ENCODE results near the gene ACHE. TPM values are rescaled to one million over a fixed set of nuclear protein-coding genes. Genes with fewer than 3 reads are reported as not detected.

ACHE gene
- total and polyA plus RNA-seq, 7 donors, result 3.0 to 20.6 (median 5.7) TPM

GRCh38 chr7:100852048-100852872, 43.4 kb downstream of the ACHE start, which contains the start of gene SLC12A9:
SLC12A9 (plus strand) TSS chr7:100852713; CDS start chr7:100854198, 1,485 bp downstream.
- no peaks in the 10 kb centered on the region for H3K27me3 ChIP-seq
- peaks cover 0 to 25% (median 12%) of the 10 kb centered on the region in 4 donors for H3K4me1 ChIP-seq
- H3K36me3 ChIP-seq, result peaks cover 0 to 6% (median 0%) of the 10 kb centered on the region in 4 donors
- DNase-seq, result peak; percentile 95
- H3K9me3 ChIP-seq, result no peaks in the 10 kb centered on the region
- intact Hi-C loops (cut with DNase I), result loop anchor here (1.0 to 10.0 kb wide), 4 partner anchors 26 to 267 kb away; partner anchors contain the start of genes FBXO24 and LRCH4
- TF ChIP-seq, protein P1, sequence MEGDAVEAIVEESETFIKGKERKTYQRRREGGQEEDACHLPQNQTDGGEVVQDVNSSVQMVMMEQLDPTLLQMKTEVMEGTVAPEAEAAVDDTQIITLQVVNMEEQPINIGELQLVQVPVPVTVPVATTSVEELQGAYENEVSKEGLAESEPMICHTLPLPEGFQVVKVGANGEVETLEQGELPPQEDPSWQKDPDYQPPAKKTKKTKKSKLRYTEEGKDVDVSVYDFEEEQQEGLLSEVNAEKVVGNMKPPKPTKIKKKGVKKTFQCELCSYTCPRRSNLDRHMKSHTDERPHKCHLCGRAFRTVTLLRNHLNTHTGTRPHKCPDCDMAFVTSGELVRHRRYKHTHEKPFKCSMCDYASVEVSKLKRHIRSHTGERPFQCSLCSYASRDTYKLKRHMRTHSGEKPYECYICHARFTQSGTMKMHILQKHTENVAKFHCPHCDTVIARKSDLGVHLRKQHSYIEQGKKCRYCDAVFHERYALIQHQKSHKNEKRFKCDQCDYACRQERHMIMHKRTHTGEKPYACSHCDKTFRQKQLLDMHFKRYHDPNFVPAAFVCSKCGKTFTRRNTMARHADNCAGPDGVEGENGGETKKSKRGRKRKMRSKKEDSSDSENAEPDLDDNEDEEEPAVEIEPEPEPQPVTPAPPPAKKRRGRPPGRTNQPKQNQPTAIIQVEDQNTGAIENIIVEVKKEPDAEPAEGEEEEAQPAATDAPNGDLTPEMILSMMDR (IDR thresholded peaks at IDR 0.05), result peak; percentile 85 to 96 (median 94)
- peak in 1 of 2 donors; percentile 36 for TF ChIP-seq POLR2A (IDR thresholded peaks at IDR 0.05)
- TF ChIP-seq EP300 (IDR thresholded peaks at IDR 0.05), result no peak
- TF ChIP-seq POLR2AphosphoS5 (IDR thresholded peaks at IDR 0.05), result peak in 3 of 4 donors; percentile 30 to 70 (median 68)
- H3K27ac ChIP-seq, result peak within 1 kb of the TSS; percentile 72 to 84 (median 78)
- WGBS, 2 donors, result 0% methylated on average over 71 of the region's 71 CpGs
- H3K4me3 ChIP-seq, result peak within 1 kb of the TSS; percentile 46 to 81 (median 63)

DNA sequence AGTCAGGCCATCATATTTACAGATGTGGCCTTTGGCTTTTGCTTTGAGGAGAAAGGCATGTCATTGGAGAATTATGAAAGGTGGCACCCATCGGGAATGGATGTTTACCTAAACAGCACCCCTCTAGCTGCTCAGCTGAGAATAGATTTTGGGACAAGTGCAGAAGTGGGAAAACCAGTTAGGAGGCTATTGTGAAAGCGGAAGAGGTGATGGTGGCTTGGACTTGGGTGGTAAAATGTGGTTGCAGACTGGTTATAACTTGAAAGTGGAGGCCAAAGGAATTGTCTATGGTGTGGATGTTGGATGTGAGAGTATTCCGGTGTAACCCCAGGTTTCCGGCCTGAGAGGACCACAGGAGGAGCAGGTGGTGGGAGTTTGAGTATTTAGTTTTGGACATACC, 48.3 kb downstream of the ACHE start:
- Histone ChIP-seq H3K36me3 (no peaks in the 10 kb centered on the region), H3K27me3 (no peaks in the 10 kb centered on the region), H3K4me1 (peaks cover 0 to 7% (median 4%) of the 10 kb centered on the region in 4 donors), H3K27ac (no peak overlapping the region), H3K4me3 (no peak overlapping the region), H3K9me3 (no peaks in the 10 kb centered on the region)
- DNase-seq, result no peak
- intact Hi-C loops (cut with DNase I), result no loop called here
- TF ChIP-seq EP300 (IDR thresholded peaks at IDR 0.05), result no peak
- TF ChIP-seq POLR2A (IDR thresholded peaks at IDR 0.05), result no peak
- TF ChIP-seq, protein P1 (IDR thresholded peaks at IDR 0.05), result no peak
- TF ChIP-seq POLR2AphosphoS5 (IDR thresholded peaks at IDR 0.05), result no peak
- WGBS, 2 donors, result 97 to 98% methylated on average over 4 of the region's 4 CpGs

DNA sequence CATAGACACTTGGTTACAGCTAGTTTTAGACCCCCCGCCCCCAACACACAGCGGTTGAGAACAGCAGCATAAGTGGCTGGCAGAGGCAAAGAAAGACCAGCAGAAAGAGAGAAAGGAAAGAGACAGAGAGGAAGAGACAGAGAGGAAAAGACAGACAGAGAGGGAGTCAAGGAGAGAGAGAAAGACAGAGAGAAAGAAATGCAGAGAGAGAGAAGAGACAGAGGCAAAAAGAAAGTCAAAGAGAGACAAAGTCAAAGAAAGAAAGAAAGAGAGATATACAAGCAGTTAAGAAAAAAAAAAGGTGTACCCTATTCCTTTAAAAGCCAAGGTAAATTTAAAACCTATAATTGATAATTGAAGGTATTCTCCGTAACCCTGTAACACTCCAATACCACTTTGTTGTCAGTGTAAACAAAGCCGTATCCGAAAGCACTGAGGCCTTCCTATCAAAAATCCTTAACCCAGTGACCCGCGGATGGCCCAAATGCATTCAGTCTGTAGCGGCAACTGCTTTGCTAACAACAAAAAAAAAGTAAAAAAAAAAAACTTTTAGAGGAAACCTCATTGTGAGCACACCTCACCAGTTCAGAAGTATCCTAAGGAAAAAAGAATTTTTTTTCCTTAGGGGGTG, 55.1 kb downstream of the ACHE start:
- intact Hi-C loops (cut with DNase I), result no loop called here
- Histone ChIP-seq H3K4me1 (peaks cover 0 to 16% (median 8%) of the 10 kb centered on the region in 4 donors), H3K9me3 (no peaks in the 10 kb centered on the region), H3K27me3 (no peaks in the 10 kb centered on the region), H3K27ac (no peak overlapping the region), H3K4me3 (no peak overlapping the region), H3K36me3 (no peaks in the 10 kb centered on the region)
- no peak for TF ChIP-seq POLR2A (IDR thresholded peaks at IDR 0.05)
- TF ChIP-seq EP300 (IDR thresholded peaks at IDR 0.05), result no peak
- DNase-seq, result no peak
- 70 to 79% methylated on average over 8 of the region's 8 CpGs for WGBS, 2 donors

Small RNAs within 50 kb of the gene (small RNA-seq; reads per million reads assigned to genes)
- gene RN7SL549P (0 reads per million in 3 donors), gene RPS29P15 (0 reads per million in 3 donors)

Other genes starting within 250 kb of the ACHE start
- gene ACTL6B, start 239.4 kb downstream of the ACHE start, total RNA-seq, result under 1 TPM in 2 of 4 donors, not detected in 2; 0.68 to 0.71 TPM
- gene ACTL6B, start 239.4 kb downstream of the ACHE start, polyA plus RNA-seq, result under 1 TPM in 1 of 3 donors, not detected in 2; 0.58 TPM
- 100 to 1,000 TPM; 133 to 199 (median 163) TPM for gene GNB2, start 222.1 kb downstream of the ACHE start, total RNA-seq
- gene GNB2, start 222.1 kb downstream of the ACHE start, polyA plus RNA-seq, result 100 to 1,000 TPM; 230 to 286 (median 236) TPM
- gene GIGYF1, start 201.6 kb downstream of the ACHE start, total RNA-seq, result 10 to 100 TPM; 24.8 to 47.1 (median 26.6) TPM
- gene GIGYF1, start 201.6 kb downstream of the ACHE start, polyA plus RNA-seq, result 10 to 100 TPM in 1 of 3 donors, 1 to 10 TPM in 2; 3.5 to 27.9 (median 4.8) TPM
- 10 to 100 TPM; 20.5 to 39.5 (median 31.7) TPM for gene POP7, start 189.8 kb downstream of the ACHE start, total RNA-seq
- 10 to 100 TPM; 43.5 to 46.2 (median 44.4) TPM for gene POP7, start 189.8 kb downstream of the ACHE start, polyA plus RNA-seq
- not detected for gene EPO, start 175.4 kb downstream of the ACHE start, total RNA-seq
- not detected for gene EPO, start 175.4 kb downstream of the ACHE start, polyA plus RNA-seq
- gene ZAN, start 162.3 kb downstream of the ACHE start, total RNA-seq, result not detected
- gene ZAN, start 162.3 kb downstream of the ACHE start, polyA plus RNA-seq, result not detected
- gene EPHB4, start 68.4 kb downstream of the ACHE start, total RNA-seq, result 10 to 100 TPM; 23.9 to 35.5 (median 29.3) TPM
- gene EPHB4, start 68.4 kb downstream of the ACHE start, polyA plus RNA-seq, result 10 to 100 TPM in 2 of 3 donors, 1 to 10 TPM in 1; 5.1 to 29.1 (median 10.2) TPM
- 10 to 100 TPM; 10.4 to 17.9 (median 14.8) TPM for gene SLC12A9, start 43.2 kb downstream of the ACHE start, total RNA-seq
- gene SLC12A9, start 43.2 kb downstream of the ACHE start, polyA plus RNA-seq, result 10 to 100 TPM in 1 of 3 donors, 1 to 10 TPM in 2; 2.5 to 34.2 (median 4.2) TPM
- gene TRIP6, start 28.5 kb downstream of the ACHE start, total RNA-seq, result 10 to 100 TPM; 37.8 to 79.7 (median 51.1) TPM
- gene TRIP6, start 28.5 kb downstream of the ACHE start, polyA plus RNA-seq, result 10 to 100 TPM; 12.0 to 45.9 (median 18.0) TPM
- gene SRRT, start 20.8 kb downstream of the ACHE start, total RNA-seq, result 10 to 100 TPM; 42.1 to 64.3 (median 51.4) TPM
- 100 to 1,000 TPM in 1 of 3 donors, 10 to 100 TPM in 2; 31.8 to 106 (median 38.6) TPM for gene SRRT, start 20.8 kb downstream of the ACHE start, polyA plus RNA-seq
- 1 to 10 TPM; 2.4 to 7.1 (median 3.1) TPM for gene UFSP1, start 6.2 kb downstream of the ACHE start, total RNA-seq
- 1 to 10 TPM; 1.8 to 5.3 (median 1.8) TPM for gene UFSP1, start 6.2 kb downstream of the ACHE start, polyA plus RNA-seq
- gene MUC3A, start 53.6 kb upstream of the ACHE start, total RNA-seq, result 1 to 10 TPM in 1 of 4 donors, under 1 TPM in 1, not detected in 2; 0.71 to 3.0 TPM
- gene MUC3A, start 53.6 kb upstream of the ACHE start, polyA plus RNA-seq, result 10 to 100 TPM; 60.4 to 78.8 (median 73.9) TPM
- 1 to 10 TPM in 3 of 4 donors, under 1 TPM in 1; 0.14 to 8.6 (median 1.7) TPM for gene MUC12, start 73.7 kb upstream of the ACHE start, total RNA-seq
- gene MUC12, start 73.7 kb upstream of the ACHE start, polyA plus RNA-seq, result 100 to 1,000 TPM in 2 of 3 donors, 10 to 100 TPM in 1; 64.3 to 553 (median 136) TPM
- gene MUC17, start 124.2 kb upstream of the ACHE start, total RNA-seq, result under 1 TPM in 2 of 4 donors, not detected in 2; under 0.01 to 0.83 TPM
- gene MUC17, start 124.2 kb upstream of the ACHE start, polyA plus RNA-seq, result 1 to 10 TPM; 1.2 to 5.4 (median 5.1) TPM
- gene TRIM56, start 189.6 kb upstream of the ACHE start, total RNA-seq, result 10 to 100 TPM; 11.8 to 23.3 (median 13.7) TPM
- 10 to 100 TPM in 1 of 3 donors, 1 to 10 TPM in 2; 6.0 to 25.6 (median 7.2) TPM for gene TRIM56, start 189.6 kb upstream of the ACHE start, polyA plus RNA-seq
- 10 to 100 TPM in 2 of 4 donors, 1 to 10 TPM in 2; 1.5 to 21.3 (median 11.7) TPM for gene SERPINE1, start 231.2 kb upstream of the ACHE start, total RNA-seq
- 10 to 100 TPM in 1 of 3 donors, 1 to 10 TPM in 1, under 1 TPM in 1; 0.46 to 10.0 (median 1.8) TPM for gene SERPINE1, start 231.2 kb upstream of the ACHE start, polyA plus RNA-seq

All from sigmoid colon (tissue), 7 donors.